Mesenteric fat pad (tissue), 1 donor: ENCODE measurements around the gene ZFP36. TPM values are rescaled to one million over a fixed set of nuclear protein-coding genes. Genes with fewer than 3 reads are reported as not detected.
A peak's percentile ranks its signal among the peaks of the same experiment; 100 is the strongest.
"Not testable (repeated sequence)": the region's sequence is repeated elsewhere in the genome, so short reads cannot be mapped to it uniquely, and the experiment has no call there.

Source experiments
- DNase-seq: peaks from one replicate; pipeline ENCODE4 v3.0.0-alpha.2; 2020; ENCODE audit warnings: low spot score
- long read RNA-seq: library from polyadenylated mRNA; unstranded; transcript quantifications from one replicate; pipeline ENCODE4 v2.0.0, GENCODE V29; 2020
- total RNA-seq: library from RNA; stranded (reverse); fragmentation: NEBNext Ultra II Directional; extraction: Animal tissue kit (Norgen Biotek cat#: 25700); gene quantifications from one replicate; pipeline ENCODE4 v1.2.1, GENCODE V29; 2021
- donor health status: DM: yes; HTN: yes; CAD: no.

Gene ZFP36
- 1,383 TPM for total RNA-seq
- long read RNA-seq, transcript ZFP36-203 (2 exons, 1,786 nt), result major isoform, 501 of 1,116 reads
- long read RNA-seq, partial matches to known transcripts, result 0 of 1,116 reads
- long read RNA-seq, other reads (novel, unspliced or antisense), result 613 of 1,116 reads

DNA sequence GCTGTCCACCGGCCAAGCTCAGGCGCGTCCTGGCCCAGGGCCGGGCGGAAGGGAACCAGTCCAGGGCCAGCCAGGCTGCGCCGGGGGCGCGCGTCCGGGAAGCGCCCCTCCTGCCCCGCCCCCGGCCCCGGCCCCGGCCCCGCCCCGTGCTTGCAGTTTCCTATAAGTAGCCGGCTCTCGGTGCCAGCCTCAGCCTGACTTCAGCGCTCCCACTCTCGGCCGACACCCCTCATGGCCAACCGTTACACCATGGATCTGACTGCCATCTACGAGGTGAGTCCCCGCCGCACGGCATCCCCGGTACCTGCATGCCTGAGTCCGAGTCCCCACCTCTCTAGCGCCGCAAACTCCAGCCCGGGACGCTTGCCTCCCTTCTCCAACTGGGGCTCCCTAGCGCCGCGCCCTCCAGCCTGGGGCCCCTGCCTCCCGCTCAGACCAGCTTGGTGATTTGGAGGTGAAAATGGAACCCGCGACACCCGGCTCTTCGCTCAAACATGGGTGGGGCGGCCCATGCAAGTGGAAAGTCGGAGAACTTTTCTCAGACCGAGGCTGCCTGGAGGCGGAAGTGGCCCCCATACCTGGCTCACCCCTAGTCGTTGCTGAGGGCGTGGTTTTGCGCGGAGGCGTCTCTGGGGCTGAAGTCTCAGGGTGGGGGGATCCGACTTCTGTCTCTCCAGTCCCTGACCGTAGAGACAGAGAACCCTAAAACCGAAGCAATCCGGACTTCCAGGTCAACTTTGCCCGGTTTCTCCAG, at the start of gene ZFP36:
Gene ZFP36 (plus strand): TSS at position 192 of the 754 bp plus-strand sequence. CDS start 58 bp downstream, at position 250.
- peak; percentile 98 for DNase-seq

GRCh38 chr19:39359026-39359425, 47.6 kb upstream of the ZFP36 start:
- DNase-seq, result no peak

GRCh38 chr19:39360599-39360998, 46.0 kb upstream of the ZFP36 start:
- no peak for DNase-seq

DNA sequence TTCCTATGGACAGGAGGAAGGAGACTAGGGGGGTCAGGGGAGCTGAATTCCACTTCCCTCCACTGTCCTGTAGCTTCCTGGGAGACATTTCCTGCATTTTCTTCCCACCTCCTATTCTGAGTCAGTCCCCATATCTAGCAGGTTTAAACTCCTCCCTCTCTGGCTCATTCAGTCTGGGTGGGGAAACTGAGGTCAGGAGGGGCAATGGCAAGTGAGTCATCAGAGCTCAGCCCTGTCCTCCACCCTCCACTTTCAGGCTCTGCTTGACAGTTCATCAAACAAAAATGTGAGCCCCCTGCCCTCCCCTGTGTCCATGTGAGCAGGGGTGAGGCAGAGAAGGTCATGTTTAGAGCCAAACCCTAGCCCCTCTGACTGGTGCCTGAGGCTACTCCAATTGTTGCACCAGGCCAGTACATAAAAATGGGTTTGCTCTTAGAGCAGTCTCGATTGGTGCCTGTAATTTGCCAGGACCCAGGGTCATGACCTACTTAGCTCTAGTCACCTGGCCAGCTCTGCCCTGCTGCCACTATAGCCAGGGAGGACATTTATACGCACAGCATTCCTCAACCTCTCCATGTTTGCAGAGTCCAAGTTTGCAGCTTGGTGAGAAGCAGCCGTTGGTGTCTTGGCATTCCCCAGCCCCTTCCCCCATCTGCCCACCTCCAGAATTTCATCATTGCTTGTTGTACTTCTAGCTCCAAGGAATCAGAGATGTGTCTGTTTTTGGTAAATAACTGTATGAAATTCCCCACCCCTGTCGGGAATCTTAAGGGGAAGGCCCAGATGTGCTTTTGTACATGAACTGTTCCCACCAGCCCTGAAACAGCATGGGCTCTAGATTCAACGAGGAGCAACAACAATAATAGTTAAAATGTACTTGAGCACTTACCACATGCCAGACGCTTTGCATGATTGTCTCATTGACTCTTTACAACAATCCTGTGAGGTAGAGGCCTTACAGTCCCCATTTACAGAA, 43.7 kb upstream of the ZFP36 start:
- no peak for DNase-seq

DNA sequence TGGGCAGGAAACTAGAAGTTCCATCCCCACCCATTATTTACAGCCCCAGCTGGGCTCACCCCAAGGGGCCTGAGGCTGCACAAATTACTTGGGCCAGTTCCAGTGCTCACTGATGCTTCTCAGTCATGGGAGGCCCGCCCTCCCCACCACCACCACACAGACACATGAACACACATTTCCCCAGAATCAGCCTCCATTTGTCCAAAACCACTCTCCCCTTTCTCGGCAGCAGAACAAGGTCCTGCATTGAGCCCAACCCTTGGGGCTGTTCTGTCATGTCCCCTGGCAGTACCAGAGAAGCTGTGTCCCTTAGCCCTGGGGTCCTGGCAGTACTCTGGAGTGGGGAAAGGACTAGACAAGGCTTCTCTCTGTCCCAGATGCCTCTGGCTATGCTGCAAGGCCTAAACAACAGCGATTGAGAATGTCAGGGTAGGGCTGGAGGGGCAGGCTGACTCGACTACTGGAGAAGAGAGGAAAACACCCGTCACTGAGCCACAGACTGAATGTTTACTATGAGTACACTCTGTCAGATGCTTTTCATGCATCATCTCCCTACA, 42.7 kb upstream of the ZFP36 start:
- no peak for DNase-seq

DNA sequence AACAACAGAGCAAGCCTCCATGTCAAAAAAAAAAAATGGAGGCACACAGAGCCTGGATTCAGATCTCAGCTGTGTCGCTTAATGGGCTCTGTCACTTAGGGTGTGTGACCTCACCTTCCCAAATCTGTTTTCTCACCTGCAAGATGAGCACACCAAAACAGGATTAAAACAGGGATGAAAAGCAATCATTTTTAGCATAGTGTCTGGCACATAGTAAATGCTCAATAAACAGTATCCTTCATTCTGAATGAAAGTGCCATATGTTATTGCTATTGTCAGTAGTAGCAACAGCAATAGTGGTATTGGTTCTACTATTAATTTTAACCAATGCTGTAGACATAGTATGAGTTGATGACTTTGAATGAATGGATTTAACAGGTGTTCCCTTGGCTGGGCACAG, 41.1 kb upstream of the ZFP36 start:
- DNase-seq, result no peak

DNA sequence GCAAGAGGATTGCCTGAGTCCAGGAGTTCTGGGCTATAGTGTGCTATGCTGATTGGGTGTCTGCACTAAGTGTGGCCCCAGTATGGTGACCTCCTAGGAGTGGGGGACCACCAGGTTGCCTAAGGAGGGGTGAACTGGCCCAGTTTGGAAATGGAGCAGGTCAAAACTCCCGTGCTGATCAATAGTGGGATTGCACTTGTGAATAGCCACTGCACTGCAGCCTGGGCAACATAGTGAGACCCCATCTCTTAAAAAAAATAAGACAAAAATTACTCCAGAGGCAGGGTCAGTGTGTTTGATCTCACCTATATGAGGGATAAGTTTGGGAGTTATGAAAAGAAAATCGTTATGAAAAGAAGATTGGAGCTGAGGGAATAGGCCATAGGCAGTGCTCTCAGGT, 37.4 kb upstream of the ZFP36 start:
- DNase-seq, result no peak

DNA sequence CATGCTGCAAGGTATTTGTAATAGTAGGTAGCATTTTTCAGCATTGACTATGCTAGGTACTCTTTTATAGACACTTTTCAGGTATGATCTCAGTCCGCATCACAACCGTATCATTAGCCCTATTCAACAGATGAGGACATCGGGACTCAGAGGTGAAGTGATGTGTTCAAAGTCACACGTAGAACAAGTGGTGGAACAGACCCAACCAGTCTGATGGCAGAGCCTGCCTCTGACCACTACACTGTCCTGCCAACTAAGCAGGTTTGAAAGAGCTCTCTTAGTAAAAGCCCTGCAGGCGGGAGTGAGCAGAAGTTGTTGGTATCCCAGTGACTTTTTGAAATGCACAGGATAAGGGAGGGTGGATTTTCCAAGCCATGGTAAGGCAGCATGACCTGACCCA, 35.9 kb upstream of the ZFP36 start:
- no peak for DNase-seq

- DNase-seq, result no peak
Measured at GRCh38 chr19:39372047-39372802, 34.4 kb upstream of the ZFP36 start.

DNA sequence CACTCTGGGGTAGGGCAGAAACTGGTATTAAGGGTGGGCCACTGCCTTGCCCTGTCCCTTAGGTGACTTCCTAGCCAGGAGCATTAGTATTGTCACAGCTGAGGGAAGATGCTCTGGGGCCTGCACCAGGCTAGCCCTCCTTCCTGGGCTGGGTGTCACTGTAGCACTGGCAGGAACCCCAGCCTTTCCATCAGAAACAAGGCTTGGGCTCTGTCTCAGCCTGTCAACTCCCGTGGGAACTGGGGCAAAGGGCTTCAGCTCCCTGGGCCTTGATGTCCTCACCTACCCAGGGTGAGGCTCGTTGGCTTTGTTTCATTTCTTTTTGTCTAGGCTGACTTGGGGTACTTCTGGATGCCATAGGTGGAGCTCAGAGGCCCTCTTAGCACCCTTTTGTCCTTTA, 33.7 kb upstream of the ZFP36 start:
- no peak for DNase-seq

DNA sequence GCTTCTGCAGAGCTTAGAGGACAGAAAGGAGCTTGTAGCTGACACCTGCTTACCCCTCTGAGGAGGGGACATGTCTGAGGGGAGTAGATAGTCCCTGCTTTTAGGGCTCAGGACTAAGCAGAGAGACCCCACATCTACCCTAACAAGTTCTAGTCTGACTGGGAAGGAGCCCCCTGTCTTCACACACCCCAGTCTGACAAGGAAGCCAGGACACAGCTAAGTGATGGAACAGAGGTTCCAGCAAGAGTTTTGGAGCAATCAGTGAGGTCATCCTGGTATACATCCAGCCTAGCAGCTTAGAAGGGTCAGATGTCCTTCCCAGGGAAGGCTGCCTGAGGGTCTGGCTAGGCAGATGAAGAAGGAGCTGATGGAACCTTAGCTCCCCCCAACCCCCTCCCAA, 30.7 kb upstream of the ZFP36 start:
- no peak for DNase-seq

- no peak for DNase-seq
Measured at GRCh38 chr19:39377373-39378362, 29.0 kb upstream of the ZFP36 start.

DNA sequence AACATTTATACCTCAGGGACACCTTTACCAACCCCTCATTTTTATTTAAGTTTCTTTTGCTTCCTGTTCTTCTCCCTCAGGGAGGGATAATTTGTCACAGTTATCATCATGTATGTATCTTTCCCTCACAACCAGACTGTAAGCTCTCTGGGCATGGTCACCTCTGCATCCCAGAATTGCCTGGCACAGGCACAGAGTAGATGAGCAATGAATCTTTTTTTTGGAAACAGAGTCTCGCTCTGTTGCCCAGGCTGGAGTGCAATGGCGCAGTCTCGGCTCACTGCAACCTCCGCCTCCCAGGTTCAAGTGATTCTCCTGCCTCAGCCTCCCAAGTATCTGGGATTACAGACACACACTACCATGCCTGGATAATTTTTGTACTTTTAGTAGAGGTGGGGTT, 27.3 kb upstream of the ZFP36 start:
- not testable (repeated sequence) for DNase-seq

DNA sequence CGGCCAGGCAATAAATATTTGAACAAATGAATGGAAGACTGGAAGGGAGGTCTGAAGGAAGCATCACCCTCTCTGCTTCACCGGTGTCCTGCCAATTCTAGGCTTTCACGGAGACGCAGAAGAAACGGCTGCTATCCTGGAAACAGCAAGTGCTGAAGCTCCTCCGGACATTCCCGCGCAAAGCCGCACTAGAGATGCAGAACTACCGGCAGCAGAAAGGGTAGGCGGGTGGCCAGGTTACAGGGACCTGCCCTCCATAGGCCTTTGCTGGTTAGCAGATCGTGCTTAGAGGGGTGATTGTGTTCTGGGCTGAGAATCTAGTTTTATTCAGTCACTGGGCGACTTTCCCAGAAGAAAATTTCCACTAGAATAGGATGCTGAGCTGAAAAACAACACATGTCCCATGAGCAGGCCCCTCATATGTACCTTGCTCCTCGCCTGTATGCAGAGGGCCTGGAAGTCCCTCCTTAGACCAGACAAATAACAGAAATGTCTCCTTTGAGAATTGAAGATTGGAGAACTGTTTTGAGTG, 26.7 kb upstream of the ZFP36 start:
- DNase-seq, result no peak

DNA sequence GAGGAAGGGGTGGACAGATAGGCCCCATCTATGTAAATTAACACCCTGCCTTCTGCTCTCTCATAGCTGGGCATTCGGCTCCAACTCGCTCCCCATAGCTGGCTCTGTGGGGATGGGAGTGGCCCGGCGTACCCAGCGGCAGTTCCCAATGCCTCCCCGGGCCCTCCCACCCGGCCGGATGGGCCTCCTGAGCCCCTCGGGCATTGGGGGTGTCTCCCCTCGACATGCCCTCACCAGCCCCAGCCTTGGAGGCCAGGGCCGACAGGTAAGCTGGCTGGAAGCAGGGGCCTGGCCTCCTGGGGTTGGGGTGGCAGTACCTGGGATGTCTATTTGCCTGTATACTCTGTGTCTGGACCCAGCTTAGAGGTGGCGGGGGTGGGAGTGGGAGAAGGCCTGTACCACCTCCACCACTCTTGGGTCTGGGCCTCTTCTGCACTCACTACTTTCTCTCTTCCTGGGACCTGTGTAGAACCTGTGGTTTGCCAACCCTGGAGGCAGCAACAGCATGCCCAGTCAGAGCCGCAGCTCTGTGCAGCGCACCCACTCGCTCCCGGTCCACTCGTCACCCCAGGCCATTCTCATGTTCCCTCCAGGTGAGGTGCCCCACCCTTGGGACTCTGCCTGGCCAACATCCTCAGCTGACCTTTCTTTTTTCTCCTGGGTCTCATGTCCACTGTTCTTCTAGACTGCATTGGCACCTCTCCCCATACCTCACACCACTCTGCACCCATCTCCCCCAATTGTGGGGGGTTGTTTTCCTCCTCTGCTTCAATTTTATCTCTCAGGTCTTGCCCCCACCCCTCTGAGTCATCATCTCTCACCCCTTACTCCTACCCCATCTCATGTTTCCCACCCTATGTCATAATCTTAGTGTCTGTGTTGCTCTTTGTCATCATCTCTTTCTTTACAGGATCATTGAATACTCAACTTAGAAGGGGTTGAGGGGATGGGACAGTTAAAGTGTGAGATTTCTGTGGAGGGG, 25.8 kb upstream of the ZFP36 start:
- DNase-seq, result no peak

DNA sequence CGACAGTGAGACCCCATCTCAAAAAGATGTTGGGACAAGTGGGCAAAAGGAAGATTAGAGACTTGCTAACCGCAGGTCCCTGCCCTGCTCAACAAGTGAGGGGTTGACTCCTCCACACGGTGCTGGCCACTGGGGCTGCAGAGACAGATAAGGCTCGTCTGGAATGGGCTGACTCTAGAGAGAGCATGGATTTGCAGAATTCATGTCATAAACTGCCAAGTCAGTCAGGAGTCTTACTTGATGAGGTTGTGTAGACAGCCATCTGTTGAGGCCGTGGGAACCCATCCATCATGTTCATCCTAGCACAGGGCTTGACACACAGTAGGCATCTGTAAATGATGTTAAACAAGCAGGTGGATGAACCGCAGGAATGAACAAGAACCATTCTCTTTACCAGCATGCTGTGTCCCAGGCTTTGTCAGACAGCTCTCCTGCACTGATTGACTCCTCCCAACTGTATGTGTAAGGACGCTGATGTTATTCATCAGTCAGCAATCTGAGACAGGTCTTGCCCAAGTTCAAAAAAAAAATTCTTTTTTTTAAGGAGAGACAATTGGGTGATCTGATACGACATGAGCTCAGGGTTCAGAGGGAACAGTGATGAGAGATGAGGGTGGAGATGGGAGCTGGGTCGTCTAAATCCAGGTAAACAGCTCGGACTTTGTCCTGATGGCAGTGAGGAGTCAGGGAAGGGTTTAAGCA, 24.6 kb upstream of the ZFP36 start:
- no peak for DNase-seq

DNA sequence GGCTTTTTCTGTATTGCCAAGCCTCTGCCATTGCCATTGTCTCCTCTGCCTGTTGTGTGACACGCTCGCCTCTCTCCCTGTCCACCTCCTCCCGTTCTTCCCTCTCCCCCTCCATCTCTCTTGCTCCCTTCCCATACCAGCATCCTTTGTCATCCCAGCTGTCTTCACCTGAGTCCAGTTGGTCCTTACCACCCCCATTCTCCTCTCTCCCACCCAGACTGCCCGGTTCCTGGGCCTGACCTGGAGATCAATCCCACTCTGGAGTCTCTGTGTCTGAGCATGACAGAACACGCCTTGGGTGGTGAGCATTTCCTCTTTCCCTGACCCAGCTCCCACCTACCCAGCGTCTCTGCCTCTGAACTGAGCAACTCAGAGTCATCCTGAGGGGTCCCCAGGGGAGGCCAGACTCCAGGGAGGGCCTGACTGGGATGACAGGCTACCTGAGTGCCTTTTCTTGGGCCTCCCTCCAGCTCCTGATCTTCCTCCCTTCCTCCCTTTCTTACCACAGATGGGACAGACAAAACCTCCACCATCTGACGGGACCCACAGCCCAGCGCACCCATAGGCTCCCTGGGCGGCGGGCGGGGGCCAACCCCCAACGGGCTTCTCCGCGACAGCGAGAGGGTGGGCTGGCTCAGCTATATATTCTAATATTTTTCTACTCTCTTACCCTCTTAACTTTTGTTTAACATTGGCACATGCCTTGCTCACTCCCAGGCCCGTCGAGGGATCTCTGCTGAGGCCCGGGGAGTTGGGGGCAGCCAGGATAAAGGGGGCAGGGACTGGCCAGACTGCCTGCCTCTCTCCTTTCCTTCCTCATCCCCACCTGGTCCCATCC, 23.4 kb upstream of the ZFP36 start:
- DNase-seq, result no peak
